HepG2 (cell line): ENCODE data around the gene GRHPR. TPM values are rescaled to one million over a fixed set of nuclear protein-coding genes. Genes with fewer than 3 reads are reported as not detected.

Experiments
- CBX5 ChIP-seq: sonication (generic); formaldehyde crosslinking; IDR thresholded peaks from 2 replicates; pipeline ENCODE4 v1.4.0; 2020; ENCODE audit warnings: missing genetic modification reagents, borderline replicate concordance
- EHMT2 ChIP-seq: fragments of 200-600 bp; sonication (generic); IDR thresholded peaks from 2 replicates; pipeline ENCODE4 v1.7.0; 2017; ENCODE audit warnings: antibody characterized with exemption, low read depth, low read length, borderline replicate concordance
- ETV6 ChIP-seq: sonication (generic); formaldehyde crosslinking; conservative IDR thresholded peaks from 2 replicates; pipeline ENCODE4 v1.4.0; 2020; ENCODE audit warnings: missing genetic modification reagents
- FIP1L1 ChIP-seq: fragments of 200-400 bp; formaldehyde crosslinking; IDR thresholded peaks from 2 replicates; pipeline ENCODE4 v1.6.1; 2018; ENCODE audit warnings: low read depth, mild to moderate bottlenecking, low read length, moderate library complexity, borderline replicate concordance; ENCODE audit not compliant: insufficient read depth
- HDAC2 ChIP-seq: sonication (generic); formaldehyde crosslinking; IDR thresholded peaks from 2 replicates; pipeline ENCODE4 v1.4.0; 2020; ENCODE audit warnings: missing genetic modification reagents
- HIVEP1 ChIP-seq: sonication (generic); formaldehyde crosslinking; IDR thresholded peaks from 2 replicates; pipeline ENCODE4 v1.4.0; 2020; ENCODE audit warnings: mild to moderate bottlenecking, missing genetic modification reagents
- REST ChIP-seq, 2 experiments: IDR thresholded peaks; 2 replicates each; pipeline ENCODE4 v1.6.1; 2011 to 2012; ENCODE audit warnings: low read length in 2 of 2, borderline replicate concordance in 1 of 2, low read depth in 1 of 2, mild to moderate bottlenecking in 1 of 2, moderate library complexity in 1 of 2
- THAP7 ChIP-seq: sonication (generic); formaldehyde crosslinking; IDR thresholded peaks from 2 replicates; pipeline ENCODE4 v1.8.1; 2023; ENCODE audit warnings: mild to moderate bottlenecking, missing genetic modification reagents
- TOE1 ChIP-seq: sonication (generic); formaldehyde crosslinking; IDR thresholded peaks from 2 replicates; pipeline ENCODE4 v1.4.0; 2020; ENCODE audit warnings: mild to moderate bottlenecking, missing genetic modification reagents
- U2AF1 ChIP-seq: fragments of 200-400 bp; formaldehyde crosslinking; optimal IDR thresholded peaks from 2 replicates; pipeline ENCODE3; 2017; ENCODE audit warnings: mild to moderate bottlenecking, low read depth, low read length
- ZBED4 ChIP-seq: sonication (generic); formaldehyde crosslinking; IDR thresholded peaks from 2 replicates; pipeline ENCODE4 v1.4.0; 2020; ENCODE audit warnings: missing genetic modification reagents, borderline replicate concordance
- ZBTB43 ChIP-seq: sonication (generic); formaldehyde crosslinking; conservative IDR thresholded peaks from 2 replicates; pipeline ENCODE4 v1.4.0; 2020; ENCODE audit warnings: missing genetic modification reagents
- ZNF264 ChIP-seq: sonication (generic); formaldehyde crosslinking; IDR thresholded peaks from 2 replicates; pipeline ENCODE4 v1.4.0; 2020; ENCODE audit warnings: missing genetic modification reagents
- ZNF329 ChIP-seq: sonication (generic); formaldehyde crosslinking; IDR thresholded peaks from 2 replicates; pipeline ENCODE4 v1.9.0; 2021; ENCODE audit warnings: low read depth, mild to moderate bottlenecking, missing genetic modification reagents
- ZNF607 ChIP-seq: sonication (generic); formaldehyde crosslinking; IDR thresholded peaks from 2 replicates; pipeline ENCODE4 v1.5.1; 2020; ENCODE audit warnings: missing genetic modification reagents, mild to moderate bottlenecking, borderline replicate concordance
- ZNF629 ChIP-seq: sonication (generic); formaldehyde crosslinking; conservative IDR thresholded peaks from 2 replicates; pipeline ENCODE4 v1.5.0; 2020; ENCODE audit warnings: missing genetic modification reagents
- polyA plus RNA-seq, 8 experiments: library from polyadenylated mRNA; depleted of rRNA in 3 of 8; stranded (reverse) in 7 of 8; unstranded in 1 of 8; fragments of >200 nt; fragmentation: Illumina TruSeq in 4 of 8; extraction: Trizol in 4 of 8; gene quantifications; 2 replicates each; pipeline versions ENCODE4 v1.2.1 to v1.2.3, GENCODE V29; 2011 to 2016; ENCODE audit warnings: low read depth in 4 of 8, missing spikeins in 1 of 8, mixed read lengths in 1 of 8; ENCODE audit not compliant: insufficient read depth in 1 of 8
- total RNA-seq, 5 experiments: library from RNA; depleted of rRNA; stranded (reverse); fragments of >200 nt; fragmentation: Illumina TruSeq; extraction: Trizol; gene quantifications; 2 replicates each; pipeline ENCODE4 v1.2.3, GENCODE V29; 2016; ENCODE audit warnings: low read depth in 1 of 5
- TF ChIP-seq, protein P1 (sequence below): sonication (generic); formaldehyde crosslinking; IDR thresholded peaks from 2 replicates; pipeline ENCODE4 v1.9.0; 2022; ENCODE audit warnings: low read depth, missing genetic modification reagents

The GRHPR gene
- total and polyA plus RNA-seq, 2 of the 13 experiments (the other 11 are each of a cell fraction or from before 2014, with no cell fraction given) = 113 to 115 TPM

DNA sequence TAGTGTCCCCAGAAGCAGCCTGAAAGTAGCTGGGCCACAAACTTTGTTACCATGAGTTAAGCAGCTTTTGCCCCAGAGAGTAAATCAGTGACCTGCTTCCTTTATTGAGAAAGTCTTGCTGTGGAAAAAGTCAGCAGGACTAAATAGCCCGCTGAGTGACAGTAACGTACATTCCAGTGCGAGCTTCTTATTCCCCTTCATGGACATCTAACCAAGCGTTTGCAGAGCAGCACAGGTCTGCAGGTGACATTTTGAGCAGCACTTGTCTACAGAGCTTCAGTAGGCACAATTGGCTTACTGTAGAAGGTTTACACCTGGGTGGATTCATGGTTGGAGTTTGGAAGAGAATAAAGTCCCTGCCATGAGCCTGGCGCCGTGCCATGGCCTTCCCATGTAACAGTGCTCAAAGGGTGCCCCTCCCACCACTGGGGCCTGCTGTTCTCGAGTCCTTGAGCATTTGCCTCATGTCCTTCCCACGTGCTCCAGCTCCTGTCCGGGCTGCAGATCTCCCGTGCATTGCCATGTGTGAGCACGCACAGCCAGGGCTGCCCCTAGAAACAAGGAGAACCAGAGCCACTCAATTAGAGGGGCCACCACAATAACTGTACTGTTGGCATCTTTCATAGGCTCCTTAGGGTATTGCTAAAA is 41.3 kb upstream of the GRHPR start (continued):
- TF ChIP-seq REST (IDR thresholded peaks at IDR 0.05; ENCODE audit: borderline replicate concordance in 1 of 2, low read depth in 1 of 2, low read length in 2 of 2) (no peak), CBX5 (peak; percentile 46; the same call in 1 of the 2 replicates), ZNF329 (CRISPR knock-in tag) (no peak), ETV6 (CRISPR knock-in tag) (no peak), ZBED4 (CRISPR knock-in tag) (no peak), ZBTB43 (CRISPR knock-in tag) (no peak), ZNF629 (no peak), U2AF1 (no peak), THAP7 (CRISPR knock-in tag) (peak; percentile 30; the same call in 1 of the 2 replicates), HDAC2 (CRISPR knock-in tag) (no peak), HIVEP1 (CRISPR knock-in tag) (0 out of 2 replicates have a peak, but pooled peaks have one; percentile 58), FIP1L1 (no peak), ZNF607 (CRISPR knock-in tag) (peak; percentile 76), TOE1 (CRISPR knock-in tag) (peak; percentile 54; the same call in 1 of the 2 replicates), EHMT2 (no peak), ZNF264 (CRISPR knock-in tag) (no peak)
- TF ChIP-seq, protein P1, sequence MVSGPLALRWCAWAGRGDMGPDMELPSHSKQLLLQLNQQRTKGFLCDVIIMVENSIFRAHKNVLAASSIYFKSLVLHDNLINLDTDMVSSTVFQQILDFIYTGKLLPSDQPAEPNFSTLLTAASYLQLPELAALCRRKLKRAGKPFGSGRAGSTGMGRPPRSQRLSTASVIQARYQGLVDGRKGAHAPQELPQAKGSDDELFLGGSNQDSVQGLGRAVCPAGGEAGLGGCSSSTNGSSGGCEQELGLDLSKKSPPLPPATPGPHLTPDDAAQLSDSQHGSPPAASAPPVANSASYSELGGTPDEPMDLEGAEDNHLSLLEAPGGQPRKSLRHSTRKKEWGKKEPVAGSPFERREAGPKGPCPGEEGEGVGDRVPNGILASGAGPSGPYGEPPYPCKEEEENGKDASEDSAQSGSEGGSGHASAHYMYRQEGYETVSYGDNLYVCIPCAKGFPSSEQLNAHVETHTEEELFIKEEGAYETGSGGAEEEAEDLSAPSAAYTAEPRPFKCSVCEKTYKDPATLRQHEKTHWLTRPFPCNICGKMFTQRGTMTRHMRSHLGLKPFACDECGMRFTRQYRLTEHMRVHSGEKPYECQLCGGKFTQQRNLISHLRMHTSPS (CRISPR knock-in tag) = 0 out of 2 replicates have a peak, but pooled peaks have one; percentile 31
